Kidney epithelial cell (primary cell): ENCODE results near the gene OR10A5. TPM values are rescaled to one million over a fixed set of nuclear protein-coding genes. Genes with fewer than 3 reads are reported as not detected.
"Not testable (repeated sequence)": the region's sequence is repeated elsewhere in the genome, so short reads cannot be mapped to it uniquely, and the experiment has no call there.

ENCODE experiments used
- DNase-seq: peaks from one replicate; pipeline ENCODE4 v3.0.0-alpha.2; 2010; ENCODE audit warnings: low read depth
- H3K27me3 ChIP-seq: 2 replicates; pipeline ENCODE4 v1.6.0; 2011; ENCODE audit warnings: low read length; ENCODE audit not compliant: control insufficient read depth, insufficient read depth
- H3K36me3 ChIP-seq: 2 replicates; pipeline ENCODE4 v1.5.1; 2011; ENCODE audit warnings: low read length; ENCODE audit not compliant: control insufficient read depth, insufficient read depth
- H3K4me3 ChIP-seq: 2 replicates; pipeline ENCODE4 v1.5.1; 2011; ENCODE audit warnings: low read depth, mild to moderate bottlenecking, control low read depth, low read length
- CTCF ChIP-seq: IDR thresholded peaks from 2 replicates; pipeline ENCODE4 v1.5.1; 2011; ENCODE audit warnings: mild to moderate bottlenecking, moderate library complexity, low read length, control low read depth, inconsistent platforms; ENCODE audit not compliant: insufficient read depth, poor library complexity, severe bottlenecking
- total RNA-seq: library from RNA; depleted of rRNA; stranded (reverse); fragments of >200 nt; gene quantifications from 2 replicates; pipeline ENCODE4 v1.2.3, GENCODE V29; 2015

The OR10A5 gene
- total RNA-seq: not detected in 2 replicates

- H3K36me3 ChIP-seq: no peaks in the 10 kb centered on the region
- H3K27me3 ChIP-seq: no peaks in the 10 kb centered on the region
- no peak within 1 kb of the TSS for H3K4me3 ChIP-seq
- no peak for DNase-seq
- no peak for TF ChIP-seq CTCF
Observed at GRCh38 chr11:6845383-6845782, at the start of gene OR10A5. Gene OR10A5 (plus strand): TSS chr11:6845683. CDS start chr11:6845683, 0 bp downstream.

DNA sequence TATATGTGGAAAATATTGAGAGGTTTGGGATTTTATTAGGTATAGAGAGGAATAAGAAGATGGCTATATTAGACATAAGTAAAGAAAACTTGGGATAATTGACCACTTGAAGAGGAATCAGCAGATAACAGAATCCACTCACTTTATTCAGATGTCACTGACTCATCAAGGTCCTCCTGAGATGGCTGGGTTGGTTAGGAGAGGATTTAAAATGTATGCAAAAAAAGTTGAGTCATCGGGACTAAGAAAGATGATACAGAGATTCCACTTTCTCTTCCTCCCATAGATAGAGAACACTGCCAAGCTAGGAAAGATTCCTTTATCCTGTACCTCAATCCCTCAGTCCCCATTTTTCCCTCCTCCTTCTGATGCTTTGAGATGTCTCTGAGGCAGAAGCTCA lies 46.1 kb upstream of the OR10A5 start, which contains the start of gene OR6A2:
TSS of gene OR6A2 (minus strand) at position 288 of the 400 bp plus-strand sequence. CDS start 3,981 bp downstream, outside the sequence.
- no peak for TF ChIP-seq CTCF
- Histone ChIP-seq H3K4me3 (no peak within 1 kb of the TSS), H3K27me3 (no peaks in the 10 kb centered on the region), H3K36me3 (no peaks in the 10 kb centered on the region)
- no peak for DNase-seq

DNA sequence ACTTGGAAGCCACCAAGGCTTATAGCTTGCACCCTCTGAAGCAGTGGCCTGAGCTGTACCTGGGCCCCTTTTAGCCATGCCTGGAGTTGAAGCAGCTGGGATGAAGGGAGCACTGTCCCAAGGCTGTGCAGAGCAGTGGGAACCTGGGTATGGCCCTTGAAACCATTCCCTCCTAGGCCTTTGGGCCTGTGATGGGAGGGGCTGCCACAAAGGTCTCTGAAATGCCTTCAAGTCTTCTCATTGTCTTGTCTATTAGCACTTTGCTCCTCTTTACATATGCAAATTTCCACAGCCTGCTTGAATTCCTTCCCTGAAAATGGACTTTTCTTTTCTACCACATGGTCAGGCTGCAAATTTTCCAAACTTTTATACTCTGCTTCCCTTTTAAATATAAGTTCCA lies 44.4 kb upstream of the OR10A5 start:
- not testable (repeated sequence) for H3K4me3 ChIP-seq, DNase-seq, H3K27me3 ChIP-seq, H3K36me3 ChIP-seq

DNA sequence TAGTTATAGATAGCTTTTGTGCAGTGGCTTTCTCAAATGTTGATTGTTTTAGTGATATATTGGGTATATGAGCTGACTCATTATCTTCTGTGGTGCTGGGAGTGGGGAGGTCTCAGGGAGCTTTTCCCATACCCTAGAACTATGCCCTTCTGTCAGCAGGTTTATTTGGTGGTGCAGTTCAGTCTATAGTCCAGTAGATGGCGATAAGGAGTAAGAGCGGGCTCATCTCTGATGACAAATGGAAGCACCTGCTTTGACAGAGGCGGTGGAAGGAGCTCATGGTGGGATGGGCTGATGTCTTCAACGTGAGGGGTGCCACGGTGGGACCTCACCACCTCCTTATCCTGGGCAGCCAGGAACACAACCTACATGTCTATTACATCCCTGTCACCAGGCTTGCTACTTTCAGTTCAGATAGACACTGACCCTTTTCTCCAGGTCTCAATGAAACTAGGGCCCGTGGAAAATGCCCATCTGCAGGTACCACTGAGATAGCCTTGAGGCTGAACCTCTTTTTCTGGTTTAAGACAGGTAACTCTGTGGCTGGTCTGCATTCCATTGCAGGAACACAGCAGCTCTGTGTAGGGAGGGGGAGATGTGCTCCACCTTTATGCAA lies 33.0 kb upstream of the OR10A5 start:
- DNase-seq: no peak
- Histone ChIP-seq H3K36me3 (no peaks in the 10 kb centered on the region), H3K27me3 (no peaks in the 10 kb centered on the region), H3K4me3 (no peak overlapping the region)
- TF ChIP-seq CTCF: peak; percentile 95

DNA sequence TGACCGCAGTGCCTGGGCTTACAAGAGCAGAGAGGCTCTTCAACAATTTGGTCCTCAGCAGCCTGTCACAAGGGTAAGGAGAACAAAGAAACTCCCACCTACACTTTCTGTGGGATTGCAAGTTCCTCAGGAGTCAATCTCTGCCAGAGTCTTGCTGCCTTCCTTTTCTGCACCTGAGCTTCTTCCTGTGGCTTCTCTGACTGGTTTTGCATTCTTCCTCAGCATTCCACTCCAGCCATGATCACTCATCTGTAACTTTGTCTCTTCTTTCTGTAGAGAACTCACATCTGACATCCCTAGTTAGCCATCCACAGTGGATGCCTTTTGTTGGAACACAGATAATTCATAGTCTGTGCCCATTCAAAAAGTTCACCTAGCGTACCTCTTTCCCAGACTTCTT lies 31.8 kb upstream of the OR10A5 start:
- no peaks in the 10 kb centered on the region for H3K27me3 ChIP-seq
- H3K4me3 ChIP-seq: no peak overlapping the region
- no peak for DNase-seq
- H3K36me3 ChIP-seq: no peaks in the 10 kb centered on the region
- no peak for TF ChIP-seq CTCF

GRCh38 chr11:6817694-6818093 lies 27.8 kb upstream of the OR10A5 start:
- Histone ChIP-seq H3K36me3 (no peaks in the 10 kb centered on the region), H3K4me3 (no peak overlapping the region), H3K27me3 (no peaks in the 10 kb centered on the region)
- no peak for DNase-seq
- no peak for TF ChIP-seq CTCF
